Measurements from ENCODE around the gene CTTNBP2NL. TPM values are rescaled to one million over a fixed set of nuclear protein-coding genes. Genes with fewer than 3 reads are reported as not detected.

CTTNBP2NL gene
- total and polyA plus RNA-seq, 2 experiments from 2014 or later = 18.5 to 31.0 TPM

DNA sequence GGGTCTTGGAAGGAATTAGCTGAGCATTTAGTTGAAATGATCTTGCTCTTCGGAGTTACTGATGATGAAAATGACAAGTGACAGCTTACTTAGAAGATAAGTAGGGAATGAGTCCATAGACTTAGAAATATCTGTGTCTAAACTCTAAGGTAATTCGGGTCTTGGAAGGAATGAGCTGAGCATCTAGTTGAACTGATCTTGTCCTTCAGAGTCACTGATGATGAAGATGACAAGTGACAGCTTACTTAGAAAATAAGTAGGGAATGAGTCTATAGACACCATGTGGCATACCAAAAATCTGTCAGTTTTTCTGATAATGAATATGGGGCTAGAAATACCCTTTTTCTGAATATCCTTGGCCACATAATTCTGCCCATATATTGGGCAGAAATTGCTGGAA, 14.7 kb downstream of the CTTNBP2NL start:
- no peak overlapping the region for H3K4me3 Mint-ChIP-seq
- no peak for DNase-seq (ENCODE audit: low spot score)
- H3K79me2 ChIP-seq (replicated peaks; ENCODE audit: insufficient read depth) = peaks cover 67% of the 10 kb centered on the region
- TF ChIP-seq EZH2phosphoT487 (IDR thresholded peaks at IDR 0.05; ENCODE audit: unreplicated experiment) (no peak), ZNF114 (CRISPR knock-in tag; IDR thresholded peaks at IDR 0.05) (no peak), ZNF331 (CRISPR knock-in tag; IDR thresholded peaks at IDR 0.05; ENCODE audit: low read depth) (no peak), EZH2 (IDR thresholded peaks at IDR 0.05; ENCODE audit: low read depth, unreplicated experiment) (no peak)
- TF ChIP-seq, protein P1, sequence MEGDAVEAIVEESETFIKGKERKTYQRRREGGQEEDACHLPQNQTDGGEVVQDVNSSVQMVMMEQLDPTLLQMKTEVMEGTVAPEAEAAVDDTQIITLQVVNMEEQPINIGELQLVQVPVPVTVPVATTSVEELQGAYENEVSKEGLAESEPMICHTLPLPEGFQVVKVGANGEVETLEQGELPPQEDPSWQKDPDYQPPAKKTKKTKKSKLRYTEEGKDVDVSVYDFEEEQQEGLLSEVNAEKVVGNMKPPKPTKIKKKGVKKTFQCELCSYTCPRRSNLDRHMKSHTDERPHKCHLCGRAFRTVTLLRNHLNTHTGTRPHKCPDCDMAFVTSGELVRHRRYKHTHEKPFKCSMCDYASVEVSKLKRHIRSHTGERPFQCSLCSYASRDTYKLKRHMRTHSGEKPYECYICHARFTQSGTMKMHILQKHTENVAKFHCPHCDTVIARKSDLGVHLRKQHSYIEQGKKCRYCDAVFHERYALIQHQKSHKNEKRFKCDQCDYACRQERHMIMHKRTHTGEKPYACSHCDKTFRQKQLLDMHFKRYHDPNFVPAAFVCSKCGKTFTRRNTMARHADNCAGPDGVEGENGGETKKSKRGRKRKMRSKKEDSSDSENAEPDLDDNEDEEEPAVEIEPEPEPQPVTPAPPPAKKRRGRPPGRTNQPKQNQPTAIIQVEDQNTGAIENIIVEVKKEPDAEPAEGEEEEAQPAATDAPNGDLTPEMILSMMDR (conservative IDR thresholded peaks at IDR 0.05; ENCODE audit: low read depth in 2 of 2) = no peak
- H2AFZ ChIP-seq = no peak overlapping the region
- H3K36me3 Mint-ChIP-seq (ENCODE audit: low read depth) = peaks cover 21% of the 10 kb centered on the region
- H3K4me1 Mint-ChIP-seq = peaks cover under 1% of the 10 kb centered on the region; the same call in 2 of the 3 replicates
- H3K36me3 ChIP-seq (ENCODE audit: insufficient read depth) = peaks cover 15% of the 10 kb centered on the region; the same call in 1 of the 2 replicates
- no peak overlapping the region for H3K4me2 ChIP-seq
- no peaks in the 10 kb centered on the region for H3K27me3 ChIP-seq (ENCODE audit: insufficient read depth)
- H4K20me1 ChIP-seq (replicated peaks; ENCODE audit: insufficient read depth) = peaks cover 40% of the 10 kb centered on the region
- H3K4me3 ChIP-seq = no peak overlapping the region
- no peak for ATAC-seq
- no peaks in the 10 kb centered on the region for H3K9me2 ChIP-seq (ENCODE audit: insufficient read depth)
- H3K27ac ChIP-seq (ENCODE audit: low read depth) = no peak overlapping the region
- no peaks in the 10 kb centered on the region; the same call in 1 of the 2 replicates for H3F3A ChIP-seq (replicated peaks; ENCODE audit: low read depth)
- no peaks in the 10 kb centered on the region for H3K9me3 Mint-ChIP-seq
- no peaks in the 10 kb centered on the region for H3K4me1 ChIP-seq (ENCODE audit: insufficient read depth)
- no peak overlapping the region for H3K27ac Mint-ChIP-seq
- peaks cover 2% of the 10 kb centered on the region for H3K27me3 Mint-ChIP-seq (ENCODE audit: insufficient read depth, low read depth, poor library complexity)

DNA sequence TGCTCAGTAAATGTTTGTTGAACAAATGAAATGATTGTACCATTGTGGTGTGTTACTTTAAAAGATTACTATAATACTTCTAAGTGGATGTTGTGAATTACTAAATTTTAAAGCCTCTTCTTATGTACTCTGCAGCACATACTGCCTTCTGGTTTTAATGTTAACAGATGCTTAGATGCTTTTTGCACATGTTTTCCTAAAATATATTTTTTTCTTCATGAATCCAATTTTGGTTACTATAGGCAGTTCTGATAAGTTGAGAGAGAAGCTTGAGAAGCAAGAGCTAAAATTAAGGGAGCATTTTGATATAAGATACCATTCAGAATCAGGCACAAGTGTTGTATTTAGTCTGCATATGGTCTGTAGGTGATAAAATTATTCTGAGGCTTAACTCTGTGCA, 21.3 kb downstream of the CTTNBP2NL start:
- H4K20me1 ChIP-seq (replicated peaks; ENCODE audit: insufficient read depth) = peaks cover 9% of the 10 kb centered on the region; the same call in 1 of the 2 replicates
- Mint-ChIP-seq H3K4me3 (no peak overlapping the region), H3K27ac (no peak overlapping the region), H3K9me3 (no peaks in the 10 kb centered on the region), H3K27me3 (ENCODE audit: insufficient read depth, low read depth, poor library complexity) (peaks cover 2% of the 10 kb centered on the region), H3K4me1 (no peaks in the 10 kb centered on the region), H3K36me3 (ENCODE audit: low read depth) (peaks cover 33% of the 10 kb centered on the region)
- no peak overlapping the region for H2AFZ ChIP-seq
- no peak overlapping the region for H3K4me3 ChIP-seq
- H3K27me3 ChIP-seq (ENCODE audit: insufficient read depth) = no peaks in the 10 kb centered on the region
- no peak overlapping the region for H3K27ac ChIP-seq (ENCODE audit: low read depth)
- H3K4me2 ChIP-seq = no peak overlapping the region
- H3K79me2 ChIP-seq (replicated peaks; ENCODE audit: insufficient read depth) = peaks cover 5% of the 10 kb centered on the region; the same call in 1 of the 2 replicates
- DNase-seq (ENCODE audit: low spot score) = no peak
- ATAC-seq = no peak
- H3K9me2 ChIP-seq (ENCODE audit: insufficient read depth) = no peaks in the 10 kb centered on the region
- H3F3A ChIP-seq (replicated peaks; ENCODE audit: low read depth) = no peaks in the 10 kb centered on the region
- H3K36me3 ChIP-seq (ENCODE audit: insufficient read depth) = peaks cover 30% of the 10 kb centered on the region; the same call in 1 of the 2 replicates
- no peaks in the 10 kb centered on the region for H3K4me1 ChIP-seq (ENCODE audit: insufficient read depth)
- TF ChIP-seq CREB1 (CRISPR knock-in tag; IDR thresholded peaks at IDR 0.05; ENCODE audit: low read depth) (no peak), STAT1 (IDR thresholded peaks at IDR 0.05; ENCODE audit: unreplicated experiment) (no peak), EZH2 (IDR thresholded peaks at IDR 0.05; ENCODE audit: low read depth, unreplicated experiment) (no peak), ZNF114 (CRISPR knock-in tag; IDR thresholded peaks at IDR 0.05) (no peak), EZH2phosphoT487 (IDR thresholded peaks at IDR 0.05; ENCODE audit: unreplicated experiment) (no peak), POLR2AphosphoS5 (IDR thresholded peaks at IDR 0.05; ENCODE audit: low read depth) (no peak), ZNF331 (CRISPR knock-in tag; IDR thresholded peaks at IDR 0.05; ENCODE audit: low read depth) (no peak)
- TF ChIP-seq, protein P2, sequence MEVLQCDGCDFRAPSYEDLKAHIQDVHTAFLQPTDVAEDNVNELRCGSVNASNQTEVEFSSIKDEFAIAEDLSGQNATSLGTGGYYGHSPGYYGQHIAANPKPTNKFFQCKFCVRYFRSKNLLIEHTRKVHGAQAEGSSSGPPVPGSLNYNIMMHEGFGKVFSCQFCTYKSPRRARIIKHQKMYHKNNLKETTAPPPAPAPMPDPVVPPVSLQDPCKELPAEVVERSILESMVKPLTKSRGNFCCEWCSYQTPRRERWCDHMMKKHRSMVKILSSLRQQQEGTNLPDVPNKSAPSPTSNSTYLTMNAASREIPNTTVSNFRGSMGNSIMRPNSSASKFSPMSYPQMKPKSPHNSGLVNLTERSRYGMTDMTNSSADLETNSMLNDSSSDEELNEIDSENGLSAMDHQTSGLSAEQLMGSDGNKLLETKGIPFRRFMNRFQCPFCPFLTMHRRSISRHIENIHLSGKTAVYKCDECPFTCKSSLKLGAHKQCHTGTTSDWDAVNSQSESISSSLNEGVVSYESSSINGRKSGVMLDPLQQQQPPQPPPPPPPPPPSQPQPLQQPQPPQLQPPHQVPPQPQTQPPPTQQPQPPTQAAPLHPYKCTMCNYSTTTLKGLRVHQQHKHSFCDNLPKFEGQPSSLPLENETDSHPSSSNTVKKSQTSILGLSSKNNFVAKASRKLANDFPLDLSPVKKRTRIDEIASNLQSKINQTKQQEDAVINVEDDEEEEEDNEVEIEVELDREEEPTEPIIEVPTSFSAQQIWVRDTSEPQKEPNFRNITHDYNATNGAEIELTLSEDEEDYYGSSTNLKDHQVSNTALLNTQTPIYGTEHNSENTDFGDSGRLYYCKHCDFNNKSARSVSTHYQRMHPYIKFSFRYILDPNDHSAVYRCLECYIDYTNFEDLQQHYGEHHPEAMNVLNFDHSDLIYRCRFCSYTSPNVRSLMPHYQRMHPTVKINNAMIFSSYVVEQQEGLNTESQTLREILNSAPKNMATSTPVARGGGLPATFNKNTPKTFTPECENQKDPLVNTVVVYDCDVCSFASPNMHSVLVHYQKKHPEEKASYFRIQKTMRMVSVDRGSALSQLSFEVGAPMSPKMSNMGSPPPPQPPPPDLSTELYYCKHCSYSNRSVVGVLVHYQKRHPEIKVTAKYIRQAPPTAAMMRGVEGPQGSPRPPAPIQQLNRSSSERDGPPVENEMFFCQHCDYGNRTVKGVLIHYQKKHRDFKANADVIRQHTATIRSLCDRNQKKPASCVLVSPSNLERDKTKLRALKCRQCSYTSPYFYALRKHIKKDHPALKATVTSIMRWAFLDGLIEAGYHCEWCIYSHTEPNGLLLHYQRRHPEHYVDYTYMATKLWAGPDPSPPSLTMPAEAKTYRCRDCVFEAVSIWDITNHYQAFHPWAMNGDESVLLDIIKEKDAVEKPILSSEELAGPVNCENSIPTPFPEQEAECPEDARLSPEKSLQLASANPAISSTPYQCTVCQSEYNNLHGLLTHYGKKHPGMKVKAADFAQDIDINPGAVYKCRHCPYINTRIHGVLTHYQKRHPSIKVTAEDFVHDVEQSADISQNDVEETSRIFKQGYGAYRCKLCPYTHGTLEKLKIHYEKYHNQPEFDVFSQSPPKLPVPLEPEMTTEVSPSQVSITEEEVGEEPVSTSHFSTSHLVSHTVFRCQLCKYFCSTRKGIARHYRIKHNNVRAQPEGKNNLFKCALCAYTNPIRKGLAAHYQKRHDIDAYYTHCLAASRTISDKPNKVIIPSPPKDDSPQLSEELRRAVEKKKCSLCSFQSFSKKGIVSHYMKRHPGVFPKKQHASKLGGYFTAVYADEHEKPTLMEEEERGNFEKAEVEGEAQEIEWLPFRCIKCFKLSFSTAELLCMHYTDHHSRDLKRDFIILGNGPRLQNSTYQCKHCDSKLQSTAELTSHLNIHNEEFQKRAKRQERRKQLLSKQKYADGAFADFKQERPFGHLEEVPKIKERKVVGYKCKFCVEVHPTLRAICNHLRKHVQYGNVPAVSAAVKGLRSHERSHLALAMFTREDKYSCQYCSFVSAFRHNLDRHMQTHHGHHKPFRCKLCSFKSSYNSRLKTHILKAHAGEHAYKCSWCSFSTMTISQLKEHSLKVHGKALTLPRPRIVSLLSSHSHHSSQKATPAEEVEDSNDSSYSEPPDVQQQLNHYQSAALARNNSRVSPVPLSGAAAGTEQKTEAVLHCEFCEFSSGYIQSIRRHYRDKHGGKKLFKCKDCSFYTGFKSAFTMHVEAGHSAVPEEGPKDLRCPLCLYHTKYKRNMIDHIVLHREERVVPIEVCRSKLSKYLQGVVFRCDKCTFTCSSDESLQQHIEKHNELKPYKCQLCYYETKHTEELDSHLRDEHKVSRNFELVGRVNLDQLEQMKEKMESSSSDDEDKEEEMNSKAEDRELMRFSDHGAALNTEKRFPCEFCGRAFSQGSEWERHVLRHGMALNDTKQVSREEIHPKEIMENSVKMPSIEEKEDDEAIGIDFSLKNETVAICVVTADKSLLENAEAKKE (CRISPR knock-in tag; IDR thresholded peaks at IDR 0.05) = no peak
- TF ChIP-seq, protein P1 (conservative IDR thresholded peaks at IDR 0.05; ENCODE audit: low read depth in 2 of 2) = no peak
